ENCODE results near the gene ODF4.

DNA sequence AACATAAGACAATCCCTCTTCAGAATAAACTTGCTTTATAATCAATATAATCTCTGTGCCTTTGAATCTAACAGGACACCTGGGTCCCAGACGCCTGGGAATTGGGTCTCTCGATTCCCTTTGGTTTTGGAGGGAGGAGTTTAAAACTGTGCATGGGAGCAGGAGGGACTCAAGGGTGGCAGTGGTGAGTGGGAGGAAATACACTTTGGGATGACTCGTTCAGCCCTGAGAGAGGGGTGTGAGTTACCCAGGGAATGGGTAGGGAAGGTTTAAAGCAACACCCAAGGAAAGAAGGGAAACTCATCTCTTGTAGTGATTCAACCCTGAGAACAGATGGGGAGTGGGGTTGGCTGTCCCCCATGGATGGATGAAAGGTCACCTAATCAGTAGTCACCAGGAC, 49.6 kb upstream of the ODF4 start:
- TF ChIP-seq, protein P1, sequence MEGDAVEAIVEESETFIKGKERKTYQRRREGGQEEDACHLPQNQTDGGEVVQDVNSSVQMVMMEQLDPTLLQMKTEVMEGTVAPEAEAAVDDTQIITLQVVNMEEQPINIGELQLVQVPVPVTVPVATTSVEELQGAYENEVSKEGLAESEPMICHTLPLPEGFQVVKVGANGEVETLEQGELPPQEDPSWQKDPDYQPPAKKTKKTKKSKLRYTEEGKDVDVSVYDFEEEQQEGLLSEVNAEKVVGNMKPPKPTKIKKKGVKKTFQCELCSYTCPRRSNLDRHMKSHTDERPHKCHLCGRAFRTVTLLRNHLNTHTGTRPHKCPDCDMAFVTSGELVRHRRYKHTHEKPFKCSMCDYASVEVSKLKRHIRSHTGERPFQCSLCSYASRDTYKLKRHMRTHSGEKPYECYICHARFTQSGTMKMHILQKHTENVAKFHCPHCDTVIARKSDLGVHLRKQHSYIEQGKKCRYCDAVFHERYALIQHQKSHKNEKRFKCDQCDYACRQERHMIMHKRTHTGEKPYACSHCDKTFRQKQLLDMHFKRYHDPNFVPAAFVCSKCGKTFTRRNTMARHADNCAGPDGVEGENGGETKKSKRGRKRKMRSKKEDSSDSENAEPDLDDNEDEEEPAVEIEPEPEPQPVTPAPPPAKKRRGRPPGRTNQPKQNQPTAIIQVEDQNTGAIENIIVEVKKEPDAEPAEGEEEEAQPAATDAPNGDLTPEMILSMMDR (IDR thresholded peaks at IDR 0.05), result no peak
- no peak for TF ChIP-seq POLR2A (IDR thresholded peaks at IDR 0.05)
